Fibroblast of villous mesenchyme (primary cell): ENCODE data around the gene JAKMIP3. TPM values are rescaled to one million over a fixed set of nuclear protein-coding genes. Genes with fewer than 3 reads are reported as not detected.
A peak's percentile ranks its signal among the peaks of the same experiment; 100 is the strongest.
"Not testable (repeated sequence)": the region's sequence is repeated elsewhere in the genome, so short reads cannot be mapped to it uniquely, and the experiment has no call there.

ENCODE experiments used
- DNase-seq: peaks from one replicate; pipeline ENCODE4 v3.0.0-alpha.2; 2010; ENCODE audit warnings: low read depth
- H3K4me3 ChIP-seq: 2 replicates; pipeline ENCODE4 v1.5.1; 2011; ENCODE audit warnings: low read depth, mild to moderate bottlenecking, low read length
- total RNA-seq: library from RNA; depleted of rRNA; stranded (reverse); fragments of >200 nt; gene quantifications from 2 replicates; pipeline ENCODE4 v1.2.3, GENCODE V29; 2012
- TF ChIP-seq, protein P1 (sequence below): IDR thresholded peaks from 2 replicates; pipeline ENCODE4 v1.5.1; 2012; ENCODE audit warnings: low read depth, mild to moderate bottlenecking, low read length; ENCODE audit not compliant: insufficient read depth

JAKMIP3 gene
- total RNA-seq, 1 donor, result 0.43 TPM

DNA sequence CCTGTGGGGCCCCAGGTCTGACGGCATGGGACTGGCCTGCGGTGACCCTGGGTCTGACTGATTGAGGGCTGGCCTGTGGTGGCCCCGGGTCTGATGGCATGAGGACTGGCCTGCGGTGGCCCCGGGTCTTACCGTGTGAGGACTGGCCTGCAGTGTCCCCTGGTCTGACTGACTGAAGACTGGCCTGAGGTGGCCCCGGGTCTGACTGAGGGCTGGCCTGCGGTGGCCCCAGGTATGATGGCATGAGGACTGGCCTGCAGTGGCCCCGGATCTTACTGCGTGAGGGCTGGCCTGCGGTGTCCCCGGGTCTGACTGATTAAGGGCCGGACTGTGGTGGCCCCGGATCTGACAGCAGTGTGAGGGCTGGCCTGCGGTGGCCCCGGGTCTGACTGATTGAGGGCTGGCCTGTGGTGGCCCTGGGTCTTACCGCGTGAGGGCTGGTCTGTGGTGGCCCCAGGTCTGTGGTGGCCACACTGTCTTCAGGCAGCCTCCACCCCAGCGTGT, 10.9 kb downstream of the JAKMIP3 start:
- no peak overlapping the region for H3K4me3 ChIP-seq
- TF ChIP-seq, protein P1, sequence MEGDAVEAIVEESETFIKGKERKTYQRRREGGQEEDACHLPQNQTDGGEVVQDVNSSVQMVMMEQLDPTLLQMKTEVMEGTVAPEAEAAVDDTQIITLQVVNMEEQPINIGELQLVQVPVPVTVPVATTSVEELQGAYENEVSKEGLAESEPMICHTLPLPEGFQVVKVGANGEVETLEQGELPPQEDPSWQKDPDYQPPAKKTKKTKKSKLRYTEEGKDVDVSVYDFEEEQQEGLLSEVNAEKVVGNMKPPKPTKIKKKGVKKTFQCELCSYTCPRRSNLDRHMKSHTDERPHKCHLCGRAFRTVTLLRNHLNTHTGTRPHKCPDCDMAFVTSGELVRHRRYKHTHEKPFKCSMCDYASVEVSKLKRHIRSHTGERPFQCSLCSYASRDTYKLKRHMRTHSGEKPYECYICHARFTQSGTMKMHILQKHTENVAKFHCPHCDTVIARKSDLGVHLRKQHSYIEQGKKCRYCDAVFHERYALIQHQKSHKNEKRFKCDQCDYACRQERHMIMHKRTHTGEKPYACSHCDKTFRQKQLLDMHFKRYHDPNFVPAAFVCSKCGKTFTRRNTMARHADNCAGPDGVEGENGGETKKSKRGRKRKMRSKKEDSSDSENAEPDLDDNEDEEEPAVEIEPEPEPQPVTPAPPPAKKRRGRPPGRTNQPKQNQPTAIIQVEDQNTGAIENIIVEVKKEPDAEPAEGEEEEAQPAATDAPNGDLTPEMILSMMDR, result no peak
- no peak for DNase-seq

DNA sequence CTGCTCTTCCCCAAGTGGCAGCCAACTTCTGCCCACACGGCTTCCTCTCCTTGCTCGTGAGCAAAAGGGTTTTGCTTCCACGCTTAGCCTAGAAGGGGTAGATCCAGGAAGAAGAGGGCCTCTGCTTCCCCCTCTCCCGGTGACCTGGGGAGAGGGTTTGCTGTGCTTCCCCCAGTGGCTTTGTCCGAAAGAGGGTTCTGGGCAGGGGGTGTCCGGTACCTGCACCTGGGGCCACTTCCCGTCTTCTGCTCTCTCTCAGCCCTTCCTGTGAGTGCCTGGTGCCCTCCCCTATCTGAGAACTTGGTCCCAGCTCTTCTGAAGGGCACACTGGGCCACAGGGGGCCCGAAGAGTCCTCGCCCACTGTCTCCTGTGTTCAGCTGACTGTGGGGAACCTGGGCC, 11.3 kb downstream of the JAKMIP3 start:
- no peak overlapping the region for H3K4me3 ChIP-seq
- TF ChIP-seq, protein P1, result no peak
- no peak for DNase-seq

DNA sequence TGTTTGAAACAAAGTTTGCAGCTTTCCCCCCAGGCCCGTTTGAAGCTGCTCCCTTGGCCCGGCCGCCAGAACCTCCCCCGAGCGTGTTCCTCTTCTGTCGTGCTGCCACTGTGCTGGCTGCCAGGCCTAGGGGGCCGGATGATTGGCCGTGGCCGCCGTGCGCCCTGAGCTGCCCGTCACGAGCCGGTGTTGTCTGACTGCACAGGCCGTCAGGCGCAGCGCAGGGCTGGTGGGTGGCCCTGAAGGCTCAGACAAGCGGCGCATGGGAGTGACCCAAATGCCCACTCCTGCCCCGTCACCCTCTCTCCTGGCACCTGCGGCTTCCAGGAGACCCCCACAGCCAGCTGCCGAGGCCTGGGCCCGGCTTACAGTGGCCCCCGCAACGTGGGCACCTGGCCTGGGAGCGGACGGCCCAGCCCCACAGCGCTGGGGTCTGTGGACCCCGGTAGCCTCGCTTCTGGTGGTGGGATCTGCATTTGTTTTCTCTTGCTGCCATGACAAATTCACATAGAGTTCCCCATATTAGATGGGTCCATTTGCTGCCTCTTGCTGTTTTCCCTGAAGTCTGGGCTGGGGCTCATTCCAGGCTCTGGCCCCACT, 13.1 kb downstream of the JAKMIP3 start:
- DNase-seq, result no peak
- TF ChIP-seq, protein P1, result no peak
- H3K4me3 ChIP-seq, result no peak overlapping the region

DNA sequence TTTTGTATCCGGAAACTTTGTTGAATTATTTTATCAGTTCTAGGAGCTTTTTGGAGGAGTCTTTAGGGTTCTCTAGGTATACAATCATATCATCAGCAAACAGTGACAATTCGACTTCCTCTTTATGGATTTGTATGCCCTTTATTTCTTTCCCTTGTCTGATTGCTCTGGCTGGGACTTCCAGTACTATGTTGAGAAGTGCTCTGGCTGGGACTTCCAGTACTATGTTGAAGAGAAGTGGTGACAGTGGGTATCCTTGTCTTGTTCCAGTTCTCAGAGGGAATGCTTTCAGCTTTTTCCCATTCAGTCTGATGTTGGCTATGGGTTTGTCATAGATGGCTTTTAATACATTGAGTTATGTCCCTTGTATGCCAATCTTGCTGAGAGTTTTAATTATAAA, 18.6 kb downstream of the JAKMIP3 start:
- DNase-seq, result not testable (repeated sequence)

DNA sequence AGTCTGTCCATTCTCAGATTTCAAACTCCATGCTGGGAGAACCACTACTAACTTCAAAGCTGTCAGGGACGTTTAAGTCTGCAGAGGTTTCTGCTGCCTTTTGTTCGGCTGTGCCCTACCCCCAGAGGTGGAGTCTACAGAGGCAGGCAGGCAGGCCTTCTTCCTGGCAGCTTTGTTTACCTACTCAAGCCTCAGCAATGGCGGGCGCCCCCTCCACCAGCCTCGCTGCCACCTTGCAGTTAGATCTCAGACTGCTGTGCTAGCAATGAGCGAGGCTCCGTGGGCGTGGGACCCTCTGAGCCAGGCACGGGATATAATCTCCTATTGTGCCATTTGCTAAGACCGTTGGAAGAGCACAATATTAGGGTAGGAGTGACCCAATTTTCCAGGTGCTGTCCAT, 27.5 kb downstream of the JAKMIP3 start:
- H3K4me3 ChIP-seq, DNase-seq: not testable (repeated sequence)

More for the DNA sequence above, 18.6 kb downstream of the JAKMIP3 start:
- H3K4me3 ChIP-seq, result not testable (repeated sequence)

DNA sequence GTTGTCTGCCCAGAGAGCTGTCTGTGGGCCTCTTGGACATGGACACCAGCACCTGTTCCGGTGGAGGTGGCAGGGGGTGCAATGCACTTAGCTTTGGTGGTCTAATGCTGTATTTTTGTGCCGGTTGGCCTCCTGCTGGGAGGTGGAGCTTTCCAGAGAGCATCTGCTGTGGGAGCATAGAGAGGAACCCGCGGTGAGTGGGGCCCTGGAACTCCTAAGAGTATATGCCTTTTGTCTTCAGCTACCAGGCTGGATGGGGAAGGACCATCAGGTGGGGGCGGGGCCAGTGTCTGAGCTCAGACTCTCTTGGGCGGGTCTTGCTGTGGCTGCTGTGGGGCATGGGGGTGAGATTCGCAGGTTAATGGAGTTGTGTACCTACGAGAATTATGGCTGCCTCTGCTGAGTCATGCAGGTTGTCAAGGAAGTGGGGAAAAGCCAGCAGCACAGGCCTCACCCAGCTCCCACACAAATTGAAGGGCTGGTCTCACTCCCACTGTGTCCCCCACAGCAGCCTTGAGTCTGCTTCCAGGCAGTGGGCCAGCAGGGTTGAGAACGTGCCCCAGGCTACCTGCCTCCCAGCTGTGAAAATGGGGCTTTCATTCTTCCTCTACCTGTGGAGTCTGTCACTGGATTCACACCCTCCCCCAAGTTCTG, 29.0 kb downstream of the JAKMIP3 start:
- DNase-seq, result no peak
- TF ChIP-seq, protein P1, result no peak
- no peak overlapping the region for H3K4me3 ChIP-seq

DNA sequence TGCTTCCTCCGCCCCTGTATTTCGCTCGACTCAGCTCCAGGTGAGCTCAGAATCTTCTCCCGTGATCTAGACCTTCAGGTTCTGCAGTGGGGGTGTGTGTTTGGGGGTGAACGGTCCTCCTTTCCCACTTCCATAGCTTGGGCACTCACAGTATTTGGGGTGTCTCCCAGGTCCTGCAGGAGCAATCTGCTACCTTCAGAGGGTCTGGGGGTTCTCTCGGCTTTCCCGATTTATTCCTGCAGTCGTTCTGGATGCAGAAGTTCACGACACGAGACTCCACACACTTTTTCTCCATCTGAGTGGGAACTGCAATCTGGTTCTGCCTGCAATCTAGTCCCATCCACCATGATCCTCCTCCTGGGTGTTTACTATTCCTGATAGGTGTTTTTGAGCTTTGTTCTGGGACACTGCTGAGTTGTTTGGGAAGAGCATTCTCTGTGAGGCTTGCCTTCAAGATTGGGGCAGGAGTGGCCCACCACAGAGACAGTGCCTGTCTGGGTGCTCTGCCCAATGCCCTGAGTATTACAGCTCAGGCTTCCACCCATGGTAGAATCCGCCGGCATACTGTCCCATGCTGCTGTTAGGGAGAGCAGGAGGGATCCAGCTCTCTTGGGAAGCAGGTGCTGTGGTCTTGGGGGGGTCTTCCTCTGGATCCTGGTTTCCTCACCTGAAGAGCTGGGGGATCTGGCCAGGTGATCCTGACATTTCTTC, 29.8 kb downstream of the JAKMIP3 start:
- TF ChIP-seq, protein P1, result no peak
- DNase-seq, result no peak

DNA sequence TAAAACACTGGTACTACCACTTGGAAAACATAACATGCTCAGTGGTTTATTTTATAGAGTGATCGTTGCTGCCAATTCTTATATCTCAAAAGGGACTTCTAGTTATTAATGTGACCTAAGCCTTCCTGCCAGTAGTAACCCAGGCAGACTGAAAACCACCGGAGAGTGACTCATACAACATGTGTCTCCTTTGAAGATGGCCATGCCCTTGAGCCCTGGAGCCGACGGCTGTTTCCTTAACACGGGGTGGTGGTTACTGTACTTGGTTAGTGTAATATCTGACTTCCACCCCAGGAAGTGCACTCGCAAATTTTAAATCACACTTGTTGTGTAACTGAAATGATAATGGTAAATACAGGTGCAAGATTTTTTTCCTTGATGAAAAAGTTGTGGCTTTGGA, 30.5 kb downstream of the JAKMIP3 start:
- no peak overlapping the region for H3K4me3 ChIP-seq
- TF ChIP-seq, protein P1, result no peak
- DNase-seq, result peak; percentile 36

More for the DNA sequence above, 29.8 kb downstream of the JAKMIP3 start:
- H3K4me3 ChIP-seq, result no peak overlapping the region
